Activated T-cell treated with anti-CD3 and anti-CD28 coated beads, Interleukin-2, amount 50 U/mL, for 4 hours (primary cell): ENCODE measurements around the gene TSKS. TPM values are rescaled to one million over a fixed set of nuclear protein-coding genes. Genes with fewer than 3 reads are reported as not detected.
"Not testable (repeated sequence)": the region's sequence is repeated elsewhere in the genome, so short reads cannot be mapped to it uniquely, and the experiment has no call there.

Experiments
- ATAC-seq, 2 donors: fragments of 200-7000 bp; cut with Tn5 transposase; one replicate each; pipeline ENCODE4 v1.10.0; 2021
- DNase-seq: peaks from one replicate; pipeline ENCODE4 v3.0.0-alpha.2; 2020
- H3K27me3 Mint-ChIP-seq: one replicate; pipeline ENCODE4 v1.8.0; 2021; ENCODE audit warnings: low read depth, mixed read lengths
- H3K36me3 Mint-ChIP-seq: one replicate; pipeline ENCODE4 v1.8.0; 2022; ENCODE audit warnings: mixed read lengths; ENCODE audit not compliant: insufficient read depth
- H3K4me1 Mint-ChIP-seq: one replicate; pipeline ENCODE4 v1.8.0; 2021; ENCODE audit warnings: low read depth, mixed read lengths
- H3K4me3 Mint-ChIP-seq: one replicate; pipeline ENCODE4 v1.8.0; 2021; ENCODE audit warnings: mild to moderate bottlenecking, moderate library complexity, mixed read lengths
- H3K9me3 Mint-ChIP-seq: one replicate; pipeline ENCODE4 v1.8.0; 2021; ENCODE audit warnings: mixed read lengths
- total RNA-seq, 3 donors: library from RNA; stranded (reverse); gene quantifications; one replicate each; pipeline ENCODE4 v1.2.1, GENCODE V29; 2021

Gene TSKS
- total RNA-seq, 3 donors from 2014 or later: 0.40 to 1.2 TPM; not detected in 1

- ATAC-seq (no peak), DNase-seq (no peak)
- H3K9me3 Mint-ChIP-seq: no peaks in the 10 kb centered on the region
- H3K4me1 Mint-ChIP-seq: peaks cover 4% of the 10 kb centered on the region
- no peaks in the 10 kb centered on the region for H3K36me3 Mint-ChIP-seq
- peaks cover 4% of the 10 kb centered on the region for H3K27me3 Mint-ChIP-seq
- H3K4me3 Mint-ChIP-seq: no peak overlapping the region
Measured at GRCh38 chr19:49739098-49739497, 24.0 kb downstream of the TSKS start.

- no peak overlapping the region for H3K4me3 Mint-ChIP-seq
- DNase-seq (no peak), ATAC-seq (no peak)
- no peaks in the 10 kb centered on the region for H3K9me3 Mint-ChIP-seq
- peaks cover 4% of the 10 kb centered on the region for H3K4me1 Mint-ChIP-seq
- peaks cover 4% of the 10 kb centered on the region for H3K27me3 Mint-ChIP-seq
- no peaks in the 10 kb centered on the region for H3K36me3 Mint-ChIP-seq
Measured at GRCh38 chr19:49738268-49738667, 24.8 kb downstream of the TSKS start.

- DNase-seq (no peak), ATAC-seq (no peak)
- Mint-ChIP-seq H3K27me3 (peaks cover 4% of the 10 kb centered on the region), H3K4me1 (no peaks in the 10 kb centered on the region), H3K4me3 (no peak overlapping the region), H3K9me3 (no peaks in the 10 kb centered on the region), H3K36me3 (peaks cover 8% of the 10 kb centered on the region)
Measured at GRCh38 chr19:49730166-49730565, 32.9 kb downstream of the TSKS start.

- Mint-ChIP-seq H3K27me3 (no peaks in the 10 kb centered on the region), H3K9me3 (no peaks in the 10 kb centered on the region), H3K36me3 (peaks cover 8% of the 10 kb centered on the region), H3K4me3 (no peak overlapping the region), H3K4me1 (no peaks in the 10 kb centered on the region)
- ATAC-seq (no peak), DNase-seq (no peak)
Measured at GRCh38 chr19:49727217-49728030, 35.7 kb downstream of the TSKS start.

- H3K4me1 Mint-ChIP-seq, DNase-seq, H3K36me3 Mint-ChIP-seq, H3K27me3 Mint-ChIP-seq, H3K9me3 Mint-ChIP-seq, ATAC-seq: not testable (repeated sequence)
- peak overlapping the region; percentile 38 for H3K4me3 Mint-ChIP-seq
Measured at GRCh38 chr19:49719420-49719819, 43.7 kb downstream of the TSKS start.

- no peak for ATAC-seq
- DNase-seq: no peak
- Mint-ChIP-seq H3K4me1 (peaks cover 6% of the 10 kb centered on the region), H3K9me3 (no peaks in the 10 kb centered on the region), H3K36me3 (peaks cover 3% of the 10 kb centered on the region), H3K4me3 (no peak overlapping the region), H3K27me3 (no peaks in the 10 kb centered on the region)
Measured at GRCh38 chr19:49718991-49719390, 44.1 kb downstream of the TSKS start.

- no peak for DNase-seq
- Mint-ChIP-seq H3K36me3 (peaks cover 3% of the 10 kb centered on the region), H3K4me1 (peaks cover 6% of the 10 kb centered on the region), H3K9me3 (no peaks in the 10 kb centered on the region), H3K4me3 (peak overlapping the region; percentile 90), H3K27me3 (no peaks in the 10 kb centered on the region)
- ATAC-seq: no peak
Measured at GRCh38 chr19:49718511-49718910, 44.6 kb downstream of the TSKS start.

GRCh38 chr19:49716154-49716553 lies 47.0 kb downstream of the TSKS start:
- peaks cover 3% of the 10 kb centered on the region for H3K36me3 Mint-ChIP-seq

GRCh38 chr19:49713236-49713845 lies 49.8 kb downstream of the TSKS start:
- peaks cover 6% of the 10 kb centered on the region for H3K4me1 Mint-ChIP-seq
- no peak overlapping the region for H3K4me3 Mint-ChIP-seq
- DNase-seq (no peak), ATAC-seq (no peak)
- H3K9me3 Mint-ChIP-seq: no peaks in the 10 kb centered on the region
- H3K27me3 Mint-ChIP-seq: peaks cover 6% of the 10 kb centered on the region
- no peaks in the 10 kb centered on the region for H3K36me3 Mint-ChIP-seq

More at GRCh38 chr19:49716154-49716553, 47.0 kb downstream of the TSKS start:
- Mint-ChIP-seq H3K27me3 (peaks cover 2% of the 10 kb centered on the region), H3K4me3 (no peak overlapping the region), H3K4me1 (peaks cover 6% of the 10 kb centered on the region), H3K9me3 (no peaks in the 10 kb centered on the region)
- DNase-seq (no peak), ATAC-seq (no peak)

GRCh38 chr19:49712397-49712859 lies 50.7 kb downstream of the TSKS start:
- H3K4me1 Mint-ChIP-seq: peaks cover 2% of the 10 kb centered on the region

GRCh38 chr19:49710372-49710951 lies 52.6 kb downstream of the TSKS start:
- DNase-seq (no peak), ATAC-seq (no peak)
- H3K4me1 Mint-ChIP-seq: no peaks in the 10 kb centered on the region
- H3K9me3 Mint-ChIP-seq: no peaks in the 10 kb centered on the region
- no peaks in the 10 kb centered on the region for H3K36me3 Mint-ChIP-seq
- H3K4me3 Mint-ChIP-seq: no peak overlapping the region
- peaks cover 10% of the 10 kb centered on the region for H3K27me3 Mint-ChIP-seq

More at GRCh38 chr19:49712397-49712859, 50.7 kb downstream of the TSKS start:
- no peaks in the 10 kb centered on the region for H3K36me3 Mint-ChIP-seq
- peaks cover 7% of the 10 kb centered on the region for H3K27me3 Mint-ChIP-seq
- no peak for ATAC-seq
- H3K4me3 Mint-ChIP-seq: no peak overlapping the region
- DNase-seq: no peak
- no peaks in the 10 kb centered on the region for H3K9me3 Mint-ChIP-seq

- no peaks in the 10 kb centered on the region for H3K36me3 Mint-ChIP-seq
- no peak for DNase-seq
- H3K9me3 Mint-ChIP-seq: no peaks in the 10 kb centered on the region
- no peak for ATAC-seq
- no peak overlapping the region for H3K4me3 Mint-ChIP-seq
- H3K27me3 Mint-ChIP-seq: peaks cover 8% of the 10 kb centered on the region
- no peaks in the 10 kb centered on the region for H3K4me1 Mint-ChIP-seq
Measured at GRCh38 chr19:49705919-49706318, 57.2 kb downstream of the TSKS start.

- H3K4me3 Mint-ChIP-seq: no peak overlapping the region
- ATAC-seq (no peak), DNase-seq (no peak)
- no peaks in the 10 kb centered on the region for H3K9me3 Mint-ChIP-seq
- H3K36me3 Mint-ChIP-seq: no peaks in the 10 kb centered on the region
- H3K4me1 Mint-ChIP-seq: no peaks in the 10 kb centered on the region
- H3K27me3 Mint-ChIP-seq: peaks cover 7% of the 10 kb centered on the region
Measured at GRCh38 chr19:49704888-49705642, 58.0 kb downstream of the TSKS start.

- H3K4me3 Mint-ChIP-seq: no peak overlapping the region
- no peaks in the 10 kb centered on the region for H3K36me3 Mint-ChIP-seq
- peak in 1 of 2 donors; percentile 25 for ATAC-seq
- H3K27me3 Mint-ChIP-seq: no peaks in the 10 kb centered on the region
- no peaks in the 10 kb centered on the region for H3K9me3 Mint-ChIP-seq
- DNase-seq: no peak
- H3K4me1 Mint-ChIP-seq: no peaks in the 10 kb centered on the region
Measured at GRCh38 chr19:49701271-49701786, 61.8 kb downstream of the TSKS start.
